Neural cell (in vitro differentiated cells): ENCODE data around the gene KCNAB1.

Source experiments
- EP300 ChIP-seq: fragments of 450-650 bp; conservative IDR thresholded peaks from 2 replicates; pipeline ENCODE4 v1.6.1; 2014; ENCODE audit warnings: antibody characterized with exemption, mild to moderate bottlenecking, moderate library complexity; ENCODE audit not compliant: poor library complexity, severe bottlenecking
- EZH2 ChIP-seq: fragments of 200-600, 300-800 bp; shearing (Covaris generic), sonication (generic); IDR thresholded peaks from 2 replicates; pipeline ENCODE4 v1.6.1; 2014; ENCODE audit warnings: antibody characterized with exemption, low read length, borderline replicate concordance, mild to moderate bottlenecking; ENCODE audit not compliant: insufficient read depth, poor library complexity, severe bottlenecking
- MXI1 ChIP-seq: fragments of 450-650 bp; conservative IDR thresholded peaks from 2 replicates; pipeline ENCODE4 v1.6.1; 2014; ENCODE audit warnings: antibody characterized with exemption, mild to moderate bottlenecking; ENCODE audit not compliant: poor library complexity, severe bottlenecking
- POLR2AphosphoS5 ChIP-seq: IDR thresholded peaks from 2 replicates; pipeline ENCODE4 v1.6.1; 2012
- RAD21 ChIP-seq: fragments of 450-650 bp; conservative IDR thresholded peaks from 2 replicates; pipeline ENCODE4 v1.6.1; 2014; ENCODE audit warnings: antibody characterized with exemption, mild to moderate bottlenecking, moderate library complexity
- SMC3 ChIP-seq: fragments of 450-650 bp; conservative IDR thresholded peaks from 2 replicates; pipeline ENCODE4 v1.6.1; 2014; ENCODE audit warnings: antibody characterized with exemption, mild to moderate bottlenecking, moderate library complexity; ENCODE audit not compliant: poor library complexity
- TAF1 ChIP-seq: IDR thresholded peaks from 2 replicates; pipeline ENCODE4 v1.6.1; 2012; ENCODE audit warnings: low read depth
- TF ChIP-seq, protein P1 (sequence below): fragments of 450-650 bp; IDR thresholded peaks from 2 replicates; pipeline ENCODE4 v1.5.1; 2014; ENCODE audit warnings: antibody characterized with exemption, mild to moderate bottlenecking, moderate library complexity; ENCODE audit not compliant: poor library complexity, severe bottlenecking

DNA sequence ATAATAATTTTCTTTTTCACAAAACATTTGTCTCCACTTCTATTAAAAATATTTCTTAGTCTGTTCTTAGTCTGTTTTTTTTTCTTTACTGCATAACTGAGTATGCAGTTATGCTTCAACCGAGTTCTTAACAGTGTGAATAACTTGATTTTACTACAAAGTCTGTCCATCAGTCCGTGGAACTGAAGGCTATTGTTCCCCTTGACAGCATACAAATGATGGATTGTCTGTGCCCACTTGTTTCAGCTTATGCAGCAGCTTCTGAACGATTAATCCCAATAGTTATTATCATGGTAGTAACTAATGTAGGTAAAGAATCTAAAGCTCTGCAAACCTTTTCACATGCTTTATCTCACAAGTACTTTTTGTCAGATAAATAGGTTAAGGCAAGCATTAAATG lies 283.8 kb downstream of the KCNAB1 start:
- TF ChIP-seq, protein P1, sequence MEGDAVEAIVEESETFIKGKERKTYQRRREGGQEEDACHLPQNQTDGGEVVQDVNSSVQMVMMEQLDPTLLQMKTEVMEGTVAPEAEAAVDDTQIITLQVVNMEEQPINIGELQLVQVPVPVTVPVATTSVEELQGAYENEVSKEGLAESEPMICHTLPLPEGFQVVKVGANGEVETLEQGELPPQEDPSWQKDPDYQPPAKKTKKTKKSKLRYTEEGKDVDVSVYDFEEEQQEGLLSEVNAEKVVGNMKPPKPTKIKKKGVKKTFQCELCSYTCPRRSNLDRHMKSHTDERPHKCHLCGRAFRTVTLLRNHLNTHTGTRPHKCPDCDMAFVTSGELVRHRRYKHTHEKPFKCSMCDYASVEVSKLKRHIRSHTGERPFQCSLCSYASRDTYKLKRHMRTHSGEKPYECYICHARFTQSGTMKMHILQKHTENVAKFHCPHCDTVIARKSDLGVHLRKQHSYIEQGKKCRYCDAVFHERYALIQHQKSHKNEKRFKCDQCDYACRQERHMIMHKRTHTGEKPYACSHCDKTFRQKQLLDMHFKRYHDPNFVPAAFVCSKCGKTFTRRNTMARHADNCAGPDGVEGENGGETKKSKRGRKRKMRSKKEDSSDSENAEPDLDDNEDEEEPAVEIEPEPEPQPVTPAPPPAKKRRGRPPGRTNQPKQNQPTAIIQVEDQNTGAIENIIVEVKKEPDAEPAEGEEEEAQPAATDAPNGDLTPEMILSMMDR: no peak
- no peak for TF ChIP-seq EZH2
- no peak for TF ChIP-seq POLR2AphosphoS5
- no peak for TF ChIP-seq EP300
- TF ChIP-seq SMC3: no peak
- no peak for TF ChIP-seq TAF1
- no peak for TF ChIP-seq MXI1
- TF ChIP-seq RAD21: no peak
